GM12864 (cell line): ENCODE measurements around the gene NEURL1B.
A peak's percentile ranks its signal among the peaks of the same experiment; 100 is the strongest.

Experiments
- DNase-seq: peaks from one replicate; pipeline ENCODE4 v3.0.0-alpha.2; 2011; ENCODE audit warnings: low read depth
- H3K4me3 ChIP-seq: 2 replicates; pipeline ENCODE4 v1.5.1; 2011; ENCODE audit warnings: mild to moderate bottlenecking, low read depth, low read length, control low read depth
- TF ChIP-seq, protein P1 (sequence below): IDR thresholded peaks from 2 replicates; pipeline ENCODE4 v1.5.1; 2011; ENCODE audit warnings: low read depth, mild to moderate bottlenecking, moderate library complexity, low read length, control low read depth, inconsistent platforms; ENCODE audit errors: missing control alignments

The NEURL1B gene

DNA sequence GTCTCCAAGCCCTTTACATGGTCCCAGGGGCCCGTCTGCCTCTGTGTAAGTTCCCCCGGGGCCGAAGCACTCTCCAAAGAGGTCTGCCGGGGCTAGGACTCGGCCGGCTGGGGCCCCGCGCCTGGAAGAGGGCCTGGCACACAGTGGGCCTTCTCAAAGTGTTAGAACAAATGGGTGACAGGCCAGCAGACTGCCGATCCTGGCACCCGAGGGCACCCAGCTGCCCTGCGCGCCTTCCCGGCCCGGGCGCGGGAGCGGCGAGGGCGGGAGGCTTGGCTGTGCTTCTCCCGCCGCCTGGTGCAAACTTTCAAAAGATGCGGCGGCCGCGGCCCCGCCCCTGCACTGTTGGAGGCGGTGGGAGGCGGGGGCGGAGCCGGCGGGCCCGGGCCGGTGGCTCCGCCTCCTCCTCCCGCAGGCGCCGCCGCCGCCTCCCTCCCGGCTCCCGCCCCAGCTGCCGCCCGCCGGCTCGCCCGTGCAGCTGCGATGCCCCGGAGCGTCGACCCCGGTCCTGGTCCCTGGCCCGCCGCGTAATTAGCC is at the start of gene NEURL1B:
Gene NEURL1B (plus strand): TSS at position 442 of the 537 bp plus-strand sequence. CDS start 144 bp downstream, outside the sequence.
- no peak for DNase-seq
- peak within 1 kb of the TSS; percentile 36 for H3K4me3 ChIP-seq

DNA sequence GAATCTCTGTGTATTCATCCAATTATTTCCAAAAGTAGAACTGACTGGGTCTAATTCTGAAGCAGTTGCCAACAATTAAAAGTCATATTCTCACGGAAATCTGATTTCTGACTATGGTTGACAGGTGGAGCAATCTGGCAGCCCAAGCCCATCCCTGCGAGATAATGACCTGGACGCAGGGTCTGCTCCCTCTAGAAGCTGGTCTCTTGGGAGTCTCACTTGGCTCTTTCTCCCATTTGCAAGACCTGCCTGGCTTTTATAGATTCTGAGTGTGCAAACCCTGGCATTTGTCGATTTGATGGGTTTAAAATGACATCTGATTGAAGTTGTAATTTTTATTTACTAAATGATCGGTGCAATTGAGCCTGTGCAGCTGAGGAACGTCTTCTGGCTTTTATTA is 49.4 kb upstream of the NEURL1B start:
- TF ChIP-seq, protein P1, sequence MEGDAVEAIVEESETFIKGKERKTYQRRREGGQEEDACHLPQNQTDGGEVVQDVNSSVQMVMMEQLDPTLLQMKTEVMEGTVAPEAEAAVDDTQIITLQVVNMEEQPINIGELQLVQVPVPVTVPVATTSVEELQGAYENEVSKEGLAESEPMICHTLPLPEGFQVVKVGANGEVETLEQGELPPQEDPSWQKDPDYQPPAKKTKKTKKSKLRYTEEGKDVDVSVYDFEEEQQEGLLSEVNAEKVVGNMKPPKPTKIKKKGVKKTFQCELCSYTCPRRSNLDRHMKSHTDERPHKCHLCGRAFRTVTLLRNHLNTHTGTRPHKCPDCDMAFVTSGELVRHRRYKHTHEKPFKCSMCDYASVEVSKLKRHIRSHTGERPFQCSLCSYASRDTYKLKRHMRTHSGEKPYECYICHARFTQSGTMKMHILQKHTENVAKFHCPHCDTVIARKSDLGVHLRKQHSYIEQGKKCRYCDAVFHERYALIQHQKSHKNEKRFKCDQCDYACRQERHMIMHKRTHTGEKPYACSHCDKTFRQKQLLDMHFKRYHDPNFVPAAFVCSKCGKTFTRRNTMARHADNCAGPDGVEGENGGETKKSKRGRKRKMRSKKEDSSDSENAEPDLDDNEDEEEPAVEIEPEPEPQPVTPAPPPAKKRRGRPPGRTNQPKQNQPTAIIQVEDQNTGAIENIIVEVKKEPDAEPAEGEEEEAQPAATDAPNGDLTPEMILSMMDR = no peak
- no peak overlapping the region for H3K4me3 ChIP-seq
- DNase-seq = no peak

More for the DNA sequence above, at the start of gene NEURL1B:
- TF ChIP-seq, protein P1 = no peak

DNA sequence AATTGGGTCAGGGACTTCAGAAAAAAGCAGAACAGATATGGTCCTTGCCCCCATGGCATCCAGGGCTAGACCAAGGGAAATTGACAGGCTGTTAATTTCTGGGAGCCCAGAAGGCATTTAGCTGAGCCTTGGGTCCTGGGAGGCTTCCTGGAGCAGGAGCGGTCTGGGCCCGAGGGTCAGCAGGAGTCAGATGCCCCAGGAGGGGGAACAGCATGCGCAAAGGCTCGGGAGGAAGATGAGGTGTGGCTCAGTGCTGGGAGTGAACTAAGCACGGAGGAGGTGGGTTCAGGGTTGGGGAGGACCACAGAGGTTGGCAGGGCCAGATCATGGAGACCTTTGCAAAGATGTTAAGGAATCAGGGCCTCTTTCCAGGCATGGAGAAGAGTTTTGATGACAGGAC is 48.2 kb upstream of the NEURL1B start:
- no peak for DNase-seq
- no peak overlapping the region for H3K4me3 ChIP-seq
- TF ChIP-seq, protein P1 = no peak

GRCh38 chr5:172593306-172593705 is 47.8 kb upstream of the NEURL1B start:
- H3K4me3 ChIP-seq = no peak overlapping the region
- no peak for DNase-seq
- TF ChIP-seq, protein P1 = no peak

GRCh38 chr5:172593721-172594235 is 47.3 kb upstream of the NEURL1B start:
- no peak overlapping the region for H3K4me3 ChIP-seq
- TF ChIP-seq, protein P1 = no peak
- no peak for DNase-seq

DNA sequence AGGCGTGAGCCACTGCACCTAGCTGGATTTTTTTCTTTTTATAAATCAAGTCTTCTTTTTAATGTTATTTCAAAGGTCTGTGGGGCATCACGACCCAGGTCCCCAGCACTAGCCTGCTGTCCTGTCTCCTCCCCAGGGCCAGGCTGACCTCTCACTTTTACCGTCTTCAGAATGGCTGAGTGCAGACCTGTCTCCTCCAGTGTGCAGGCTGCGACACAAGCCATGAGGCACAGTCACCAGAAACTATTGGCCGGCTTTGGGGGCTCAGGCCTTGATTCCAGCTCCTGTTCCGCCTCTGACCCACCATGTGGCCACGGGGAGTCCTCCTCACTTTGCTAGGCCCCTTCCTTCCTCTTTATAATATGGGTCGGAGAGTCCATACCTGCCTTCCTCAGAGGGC is 46.6 kb upstream of the NEURL1B start:
- no peak for DNase-seq
- TF ChIP-seq, protein P1 = no peak
- no peak overlapping the region for H3K4me3 ChIP-seq

- H3K4me3 ChIP-seq = no peak overlapping the region
- TF ChIP-seq, protein P1 = no peak
- DNase-seq = no peak
These were observed 46.1 kb upstream of the NEURL1B start for GRCh38 chr5:172594867-172595466.
